K562 (cell line): ENCODE measurements around the gene CERS3. TPM values are rescaled to one million over a fixed set of nuclear protein-coding genes. Genes with fewer than 3 reads are reported as not detected.

Experiments used
- ESRRA ChIP-seq: fragments of 450-650 bp; IDR thresholded peaks from 2 replicates; pipeline ENCODE4 v1.6.1; 2014; ENCODE audit warnings: low read depth, mild to moderate bottlenecking, moderate library complexity, borderline replicate concordance
- MAFG ChIP-seq: fragments of 450-650 bp; conservative IDR thresholded peaks from 2 replicates; pipeline ENCODE4 v1.6.1; 2016; ENCODE audit warnings: missing genetic modification characterization, missing compliant biosample characterization
- MEIS2 ChIP-seq: fragments of 450-650 bp; IDR thresholded peaks from 2 replicates; pipeline ENCODE4 v1.6.1; 2014; ENCODE audit warnings: mild to moderate bottlenecking; ENCODE audit not compliant: partially characterized antibody
- PHF8 ChIP-seq: fragments of 200-600 bp; sonication (generic); IDR thresholded peaks from 2 replicates; pipeline ENCODE4 v1.6.1; 2012; ENCODE audit warnings: mixed run types, mild to moderate bottlenecking, inconsistent platforms, low read length, moderate library complexity, borderline replicate concordance
- RAD51 ChIP-seq: fragments of 450-650 bp; IDR thresholded peaks from 2 replicates; pipeline ENCODE4 v1.7.1; 2016; ENCODE audit warnings: low read depth, mild to moderate bottlenecking, borderline replicate concordance
- SLC30A9 ChIP-seq: fragments of 250-450 bp; sonication (Bioruptor Pico); IDR thresholded peaks from 2 replicates; pipeline ENCODE4 v1.8.0; 2022; ENCODE audit warnings: mild to moderate bottlenecking, moderate library complexity
- TEAD4 ChIP-seq, 2 experiments: sonication (generic) in 1 of 2; formaldehyde crosslinking in 1 of 2; IDR thresholded peaks; 2 replicates each; pipeline versions ENCODE4 v1.6.1 to v1.8.0; 2012 to 2022; ENCODE audit warnings: borderline replicate concordance in 1 of 2, inconsistent platforms in 1 of 2, low read length in 1 of 2, mild to moderate bottlenecking in 1 of 2, missing genetic modification reagents in 1 of 2
- ZBTB11 ChIP-seq, 3 experiments: fragments of 200-800 bp in 1 of 3; fragments of 250-450 bp in 1 of 3; fragments of 450-650 bp in 1 of 3; sonication (Bioruptor Pico) in 1 of 3; sonication (Bioruptor generic) in 1 of 3; formaldehyde crosslinking in 1 of 3; IDR thresholded peaks; 2 replicates each; pipeline versions ENCODE4 v1.6.1 to v1.8.0; 2016 to 2022; ENCODE audit warnings: mild to moderate bottlenecking in 2 of 3, missing genetic modification characterization in 2 of 3, missing compliant biosample characterization in 1 of 3, moderate library complexity in 1 of 3
- ZBTB7A ChIP-seq: IDR thresholded peaks from 2 replicates; pipeline ENCODE4 v1.6.1; 2011; ENCODE audit warnings: low read depth, mild to moderate bottlenecking, low read length, moderate library complexity, borderline replicate concordance; ENCODE audit not compliant: control insufficient read depth
- polyA plus RNA-seq, 8 experiments: library from polyadenylated mRNA; depleted of rRNA in 4 of 8; stranded (reverse) in 5 of 8; unstranded in 3 of 8; fragments of >200 nt; fragmentation: Nextera tagmentation in 2 of 8; fragmentation: Illumina TruSeq in 1 of 8; extraction: Ambion mirVana in 2 of 8; extraction: Trizol in 1 of 8; gene quantifications; 2 replicates each; pipeline versions ENCODE4 v1.2.1 to v1.2.3, GENCODE V29; 2011 to 2014; ENCODE audit warnings: inconsistent platforms in 1 of 8, missing spikeins in 1 of 8
- total RNA-seq, 7 experiments: library from RNA; depleted of rRNA in 6 of 7; stranded (reverse); fragments of >200 nt in 6 of 7; fragmentation: Illumina TruSeq in 2 of 7; extraction: Trizol in 2 of 7; gene quantifications; 2 replicates each; pipeline versions ENCODE4 v1.2.1 to v1.2.3, GENCODE V29; 2011 to 2021; ENCODE audit warnings: low replicate concordance in 1 of 7
- TF ChIP-seq, protein P1 (sequence below): sonication (generic); formaldehyde crosslinking; IDR thresholded peaks from 2 replicates; pipeline ENCODE4 v1.9.0; 2022; ENCODE audit warnings: mild to moderate bottlenecking, missing genetic modification reagents
- TF ChIP-seq, protein P2 (sequence below): sonication (generic); formaldehyde crosslinking; IDR thresholded peaks from 2 replicates; pipeline ENCODE4 v1.5.0; 2020; ENCODE audit warnings: missing genetic modification reagents
- TF ChIP-seq, protein P3 (sequence below): fragments of 250-450 bp; sonication (Bioruptor Pico); IDR thresholded peaks from 2 replicates; pipeline ENCODE4 v1.5.0; 2021
- TF ChIP-seq, protein P4 (sequence below): conservative IDR thresholded peaks from 2 replicates; pipeline ENCODE4 v1.6.1; 2011; ENCODE audit warnings: low read depth, mild to moderate bottlenecking, low read length; ENCODE audit not compliant: control insufficient read depth

CERS3 gene
- total and polyA plus RNA-seq, 9 of the 15 experiments (the other 6 are each of a cell fraction or from before 2014, with no cell fraction given): not detected

DNA sequence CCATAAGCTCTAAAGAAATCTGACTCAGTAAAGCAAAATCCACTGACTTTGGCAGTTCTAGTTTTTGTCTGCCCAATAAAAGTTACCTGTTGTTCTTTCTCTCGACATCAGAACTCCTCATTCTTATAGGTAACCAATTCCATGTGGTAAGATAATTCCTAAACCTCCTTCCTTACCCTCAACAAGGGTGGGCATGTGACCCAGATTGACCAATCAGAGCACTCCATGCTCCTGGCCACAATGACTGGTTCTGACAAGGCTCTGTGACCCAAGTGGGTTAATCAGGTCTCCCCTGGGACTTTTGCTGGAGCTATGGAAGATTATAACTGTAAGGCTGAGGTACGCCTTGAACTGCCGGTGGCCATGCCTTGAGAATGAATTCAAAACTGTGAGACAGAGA is 41.5 kb upstream of the CERS3 start (continued):
- TF ChIP-seq, protein P1, sequence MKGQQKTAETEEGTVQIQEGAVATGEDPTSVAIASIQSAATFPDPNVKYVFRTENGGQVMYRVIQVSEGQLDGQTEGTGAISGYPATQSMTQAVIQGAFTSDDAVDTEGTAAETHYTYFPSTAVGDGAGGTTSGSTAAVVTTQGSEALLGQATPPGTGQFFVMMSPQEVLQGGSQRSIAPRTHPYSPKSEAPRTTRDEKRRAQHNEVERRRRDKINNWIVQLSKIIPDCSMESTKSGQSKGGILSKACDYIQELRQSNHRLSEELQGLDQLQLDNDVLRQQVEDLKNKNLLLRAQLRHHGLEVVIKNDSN (CRISPR knock-in tag): peak; percentile 83
- TF ChIP-seq RAD51 (peak; percentile 64; the same call in 1 of the 2 replicates), ESRRA (no peak), MAFG (tag) (no peak), MEIS2 (peak; percentile 12), ZBTB11 (CRISPR knock-in tag; IDR thresholded peaks at IDR 0.05) (no peak), PHF8 (no peak), TEAD4 (IDR thresholded peaks at IDR 0.05; ENCODE audit: low read length) (no peak), TEAD4 (CRISPR knock-in tag; IDR thresholded peaks at IDR 0.05; ENCODE audit: borderline replicate concordance) (no peak), ZBTB7A (no peak), SLC30A9 (no peak)
- TF ChIP-seq, protein P2, sequence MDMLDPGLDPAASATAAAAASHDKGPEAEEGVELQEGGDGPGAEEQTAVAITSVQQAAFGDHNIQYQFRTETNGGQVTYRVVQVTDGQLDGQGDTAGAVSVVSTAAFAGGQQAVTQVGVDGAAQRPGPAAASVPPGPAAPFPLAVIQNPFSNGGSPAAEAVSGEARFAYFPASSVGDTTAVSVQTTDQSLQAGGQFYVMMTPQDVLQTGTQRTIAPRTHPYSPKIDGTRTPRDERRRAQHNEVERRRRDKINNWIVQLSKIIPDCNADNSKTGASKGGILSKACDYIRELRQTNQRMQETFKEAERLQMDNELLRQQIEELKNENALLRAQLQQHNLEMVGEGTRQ (CRISPR knock-in tag): peak; percentile 87
- TF ChIP-seq, protein P3, sequence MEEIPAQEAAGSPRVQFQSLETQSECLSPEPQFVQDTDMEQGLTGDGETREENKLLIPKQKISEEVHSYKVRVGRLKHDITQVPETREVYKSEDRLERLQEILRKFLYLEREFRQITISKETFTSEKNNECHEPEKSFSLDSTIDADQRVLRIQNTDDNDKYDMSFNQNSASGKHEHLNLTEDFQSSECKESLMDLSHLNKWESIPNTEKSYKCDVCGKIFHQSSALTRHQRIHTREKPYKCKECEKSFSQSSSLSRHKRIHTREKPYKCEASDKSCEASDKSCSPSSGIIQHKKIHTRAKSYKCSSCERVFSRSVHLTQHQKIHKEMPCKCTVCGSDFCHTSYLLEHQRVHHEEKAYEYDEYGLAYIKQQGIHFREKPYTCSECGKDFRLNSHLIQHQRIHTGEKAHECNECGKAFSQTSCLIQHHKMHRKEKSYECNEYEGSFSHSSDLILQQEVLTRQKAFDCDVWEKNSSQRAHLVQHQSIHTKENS (CRISPR knock-in tag): no peak
- TF ChIP-seq, protein P4, sequence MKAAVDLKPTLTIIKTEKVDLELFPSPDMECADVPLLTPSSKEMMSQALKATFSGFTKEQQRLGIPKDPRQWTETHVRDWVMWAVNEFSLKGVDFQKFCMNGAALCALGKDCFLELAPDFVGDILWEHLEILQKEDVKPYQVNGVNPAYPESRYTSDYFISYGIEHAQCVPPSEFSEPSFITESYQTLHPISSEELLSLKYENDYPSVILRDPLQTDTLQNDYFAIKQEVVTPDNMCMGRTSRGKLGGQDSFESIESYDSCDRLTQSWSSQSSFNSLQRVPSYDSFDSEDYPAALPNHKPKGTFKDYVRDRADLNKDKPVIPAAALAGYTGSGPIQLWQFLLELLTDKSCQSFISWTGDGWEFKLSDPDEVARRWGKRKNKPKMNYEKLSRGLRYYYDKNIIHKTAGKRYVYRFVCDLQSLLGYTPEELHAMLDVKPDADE: no peak
